Measurements from ENCODE around the gene LRP1B. TPM values are rescaled to one million over a fixed set of nuclear protein-coding genes. Genes with fewer than 3 reads are reported as not detected.

The LRP1B gene
- polyA plus RNA-seq, 2 of the 4 experiments (the other 2 are of a cell fraction), result 0.03 TPM; not detected in 1

DNA sequence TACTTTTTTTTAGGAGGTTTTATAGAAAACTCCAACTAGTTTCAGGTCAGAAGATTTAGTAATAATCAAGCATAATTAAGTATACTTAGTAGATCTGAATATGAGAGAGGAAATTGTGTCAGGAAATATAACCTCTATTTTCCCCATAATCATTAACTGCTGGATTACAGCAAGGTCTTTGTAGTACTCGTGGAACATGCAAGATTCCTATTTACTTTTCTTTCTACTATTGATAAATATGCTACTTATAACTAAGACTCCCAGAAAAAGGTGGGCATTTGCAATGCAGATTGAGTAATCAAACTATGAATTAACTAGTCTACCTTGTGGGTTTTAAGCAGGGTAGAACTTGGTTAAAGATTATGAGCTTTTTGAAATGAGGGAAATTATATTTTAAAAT is 570.1 kb downstream of the LRP1B start:
- FAIRE-seq, result no peak
- Histone ChIP-seq H3K4me3 (no peak overlapping the region), H3K4me2 (no peak overlapping the region), H3K4me1 (no peaks in the 10 kb centered on the region), H3K9me3 (no peaks in the 10 kb centered on the region), H3K27ac (no peak overlapping the region)
- ChIA-PET POLR2A (no interaction called here), CTCF (no interaction called here)
- 0% methylated on average over 1 of the region's 1 CpG for WGBS (ENCODE audit: missing lambda C conversion rate)
- no peak for ATAC-seq
- TF ChIP-seq CEBPB (IDR thresholded peaks at IDR 0.05), result no peak
- TF ChIP-seq ZFP36 (IDR thresholded peaks at IDR 0.05; ENCODE audit: borderline replicate concordance, partially characterized antibody), result no peak
- no peak for DNase-seq (ENCODE audit: low read depth in 1 of 2, low spot score in 1 of 2)

DNA sequence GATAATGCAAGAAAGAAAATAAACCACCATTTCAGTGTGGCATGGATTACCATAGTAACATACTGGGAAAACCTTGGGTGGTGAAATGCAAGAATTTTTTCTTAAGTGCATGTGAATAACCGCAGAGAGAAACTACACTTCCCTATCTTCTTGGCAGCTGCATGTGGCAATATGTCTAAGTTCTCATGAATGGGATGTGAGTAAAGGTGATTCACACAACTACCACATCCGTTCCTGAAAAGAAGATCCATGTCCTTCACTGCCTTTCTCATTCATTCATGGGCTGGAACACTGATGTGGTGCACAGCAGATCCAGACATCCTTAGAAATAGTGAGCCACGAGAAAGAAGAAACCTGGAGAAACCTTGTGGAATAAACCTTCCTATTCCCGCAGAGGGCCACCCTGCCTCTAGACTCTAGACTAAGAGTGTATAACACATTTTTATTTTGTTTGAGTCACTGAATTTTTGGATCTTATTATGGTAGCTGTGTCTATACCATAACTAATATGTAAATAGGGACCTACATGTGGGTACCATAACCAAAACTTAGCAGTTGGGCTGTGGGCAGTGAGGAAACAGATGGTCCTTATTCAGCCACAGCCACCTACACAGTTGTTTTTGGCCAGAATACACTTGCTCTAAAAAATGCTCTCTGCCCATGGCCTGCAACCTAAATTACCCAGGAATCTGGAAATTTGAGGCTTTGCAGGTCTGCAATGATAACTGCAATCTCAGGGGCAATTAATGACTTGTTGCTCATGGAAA is 573.3 kb downstream of the LRP1B start:
- 47% methylated on average over 4 of the region's 4 CpGs for WGBS (ENCODE audit: missing lambda C conversion rate)
- ATAC-seq (no peak), DNase-seq (ENCODE audit: low read depth in 1 of 2, low spot score in 1 of 2) (peak in 1 of 2 experiments; percentile 2), FAIRE-seq (no peak)
- ChIA-PET CTCF (no interaction called here), POLR2A (no interaction called here)
- Histone ChIP-seq H3K4me1 (no peaks in the 10 kb centered on the region), H3K27ac (no peak overlapping the region), H3K4me3 (no peak overlapping the region), H3K9me3 (no peaks in the 10 kb centered on the region), H3K4me2 (no peak overlapping the region)
- TF ChIP-seq KDM1A (IDR thresholded peaks at IDR 0.05; ENCODE audit: low read depth) (no peak), TP53 (CRISPR knock-in tag; IDR thresholded peaks at IDR 0.05) (no peak), HOXA7 (CRISPR knock-in tag; IDR thresholded peaks at IDR 0.05) (no peak), NFE2L2 (conservative IDR thresholded peaks at IDR 0.05; ENCODE audit: low read length) (no peak)

DNA sequence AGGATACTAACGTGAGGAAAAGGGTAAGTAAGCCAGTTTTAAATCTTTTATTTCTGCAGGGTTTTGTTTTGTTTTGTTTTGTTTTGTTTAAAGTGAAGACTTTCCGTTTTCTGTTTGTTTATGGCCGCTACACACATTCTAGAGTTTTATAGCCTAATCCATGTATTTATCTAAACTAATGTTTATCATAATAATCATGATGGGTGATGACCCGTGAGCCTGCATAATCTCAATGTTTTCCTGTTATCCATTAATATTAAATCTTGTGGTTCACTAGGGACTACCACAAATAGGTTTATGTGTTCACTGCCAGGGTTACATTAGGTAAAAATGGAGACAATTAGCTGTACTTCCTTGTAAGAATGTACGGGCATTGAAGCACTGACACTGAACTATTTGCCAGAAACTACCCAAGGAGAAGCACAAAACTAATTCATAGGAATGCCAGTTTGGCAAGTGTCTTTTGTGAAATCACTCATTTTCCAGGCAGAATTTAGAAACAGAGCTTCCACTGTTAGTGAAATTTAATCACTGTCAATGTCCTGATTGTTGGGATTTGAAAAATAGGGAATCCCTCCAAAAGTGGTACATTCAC is 574.8 kb downstream of the LRP1B start:
- CTCF ChIA-PET, result no interaction called here
- ATAC-seq, result no peak

DNA sequence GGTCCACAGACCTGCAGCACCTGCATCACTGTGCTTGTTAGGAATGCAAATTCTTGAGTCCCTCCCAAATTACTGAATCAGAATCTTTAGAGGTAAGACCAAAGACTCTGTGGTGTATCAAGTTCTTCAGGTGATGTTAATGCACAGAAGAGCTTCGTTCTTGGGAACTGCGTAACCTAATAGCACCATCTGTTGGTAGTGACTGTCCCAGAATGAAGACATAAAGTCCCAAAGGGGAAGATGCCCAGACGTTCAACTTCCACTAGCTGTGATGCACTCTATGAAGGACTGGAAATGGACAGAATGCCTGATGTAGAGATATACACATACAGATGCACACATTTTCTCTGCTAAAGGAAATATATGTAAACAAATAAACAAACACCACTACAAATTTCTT is 576.0 kb downstream of the LRP1B start:
- H3K4me1 ChIP-seq, result no peaks in the 10 kb centered on the region
- no peak overlapping the region for H3K4me2 ChIP-seq
- no peaks in the 10 kb centered on the region for H3K9me3 ChIP-seq
- FAIRE-seq (no peak), ATAC-seq (peak; percentile 70 to 90), DNase-seq (ENCODE audit: low read depth in 1 of 2, low spot score in 1 of 2) (peak; percentile 0 to 64)
- ChIA-PET CTCF (interaction anchor here (0.8 to 1.3 kb wide), 5 partner anchors 14 to 456 kb away, joined by 3 to 6 read pairs (median 4); no protein-coding TSS in a partner anchor), POLR2A (no interaction called here)
- TF ChIP-seq CEBPB (IDR thresholded peaks at IDR 0.05) (no peak), SMC3 (IDR thresholded peaks at IDR 0.05) (peak; percentile 69), ZFP36 (IDR thresholded peaks at IDR 0.05; ENCODE audit: borderline replicate concordance, partially characterized antibody) (no peak), NR3C1 (IDR thresholded peaks at IDR 0.05) (no peak), RAD21 (conservative IDR thresholded peaks at IDR 0.05 in 1 of 2, IDR thresholded peaks at IDR 0.05 in 1 of 2) (peak; percentile 76 to 78), POLR2AphosphoS2 (conservative IDR thresholded peaks at IDR 0.05; ENCODE audit: low read length) (no peak)
- TF ChIP-seq, protein P1, sequence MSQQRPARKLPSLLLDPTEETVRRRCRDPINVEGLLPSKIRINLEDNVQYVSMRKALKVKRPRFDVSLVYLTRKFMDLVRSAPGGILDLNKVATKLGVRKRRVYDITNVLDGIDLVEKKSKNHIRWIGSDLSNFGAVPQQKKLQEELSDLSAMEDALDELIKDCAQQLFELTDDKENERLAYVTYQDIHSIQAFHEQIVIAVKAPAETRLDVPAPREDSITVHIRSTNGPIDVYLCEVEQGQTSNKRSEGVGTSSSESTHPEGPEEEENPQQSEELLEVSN (IDR thresholded peaks at IDR 0.05; ENCODE audit: borderline replicate concordance, low read depth), result no peak
- TF ChIP-seq, protein P2, sequence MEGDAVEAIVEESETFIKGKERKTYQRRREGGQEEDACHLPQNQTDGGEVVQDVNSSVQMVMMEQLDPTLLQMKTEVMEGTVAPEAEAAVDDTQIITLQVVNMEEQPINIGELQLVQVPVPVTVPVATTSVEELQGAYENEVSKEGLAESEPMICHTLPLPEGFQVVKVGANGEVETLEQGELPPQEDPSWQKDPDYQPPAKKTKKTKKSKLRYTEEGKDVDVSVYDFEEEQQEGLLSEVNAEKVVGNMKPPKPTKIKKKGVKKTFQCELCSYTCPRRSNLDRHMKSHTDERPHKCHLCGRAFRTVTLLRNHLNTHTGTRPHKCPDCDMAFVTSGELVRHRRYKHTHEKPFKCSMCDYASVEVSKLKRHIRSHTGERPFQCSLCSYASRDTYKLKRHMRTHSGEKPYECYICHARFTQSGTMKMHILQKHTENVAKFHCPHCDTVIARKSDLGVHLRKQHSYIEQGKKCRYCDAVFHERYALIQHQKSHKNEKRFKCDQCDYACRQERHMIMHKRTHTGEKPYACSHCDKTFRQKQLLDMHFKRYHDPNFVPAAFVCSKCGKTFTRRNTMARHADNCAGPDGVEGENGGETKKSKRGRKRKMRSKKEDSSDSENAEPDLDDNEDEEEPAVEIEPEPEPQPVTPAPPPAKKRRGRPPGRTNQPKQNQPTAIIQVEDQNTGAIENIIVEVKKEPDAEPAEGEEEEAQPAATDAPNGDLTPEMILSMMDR (IDR thresholded peaks at IDR 0.05), result peak; percentile 67
- no peak overlapping the region for H3K27ac ChIP-seq
- H3K4me3 ChIP-seq, result no peak overlapping the region
- WGBS (ENCODE audit: missing lambda C conversion rate), result 9% methylated on average over 3 of the region's 3 CpGs

More for the DNA sequence above, 574.8 kb downstream of the LRP1B start:
- Histone ChIP-seq H3K4me2 (no peak overlapping the region), H3K4me3 (no peak overlapping the region), H3K27ac (no peak overlapping the region), H3K9me3 (no peaks in the 10 kb centered on the region), H3K4me1 (no peaks in the 10 kb centered on the region)
- FAIRE-seq (no peak), DNase-seq (ENCODE audit: low read depth in 1 of 2, low spot score in 1 of 2) (no peak)
- POLR2A ChIA-PET, result no interaction called here
- TF ChIP-seq HEYL (CRISPR knock-in tag; IDR thresholded peaks at IDR 0.05) (no peak), POLR2AphosphoS2 (conservative IDR thresholded peaks at IDR 0.05; ENCODE audit: low read length) (no peak), JUN (IDR thresholded peaks at IDR 0.05) (no peak), CHD4 (IDR thresholded peaks at IDR 0.05; ENCODE audit: borderline replicate concordance) (no peak), CBX2 (IDR thresholded peaks at IDR 0.05; ENCODE audit: borderline replicate concordance, low read depth) (no peak), HOXB13 (CRISPR knock-in tag; IDR thresholded peaks at IDR 0.05; ENCODE audit: low read depth) (no peak), EHF (CRISPR knock-in tag; IDR thresholded peaks at IDR 0.05) (no peak), SREBF2 (IDR thresholded peaks at IDR 0.05) (no peak)
- TF ChIP-seq, protein P3, sequence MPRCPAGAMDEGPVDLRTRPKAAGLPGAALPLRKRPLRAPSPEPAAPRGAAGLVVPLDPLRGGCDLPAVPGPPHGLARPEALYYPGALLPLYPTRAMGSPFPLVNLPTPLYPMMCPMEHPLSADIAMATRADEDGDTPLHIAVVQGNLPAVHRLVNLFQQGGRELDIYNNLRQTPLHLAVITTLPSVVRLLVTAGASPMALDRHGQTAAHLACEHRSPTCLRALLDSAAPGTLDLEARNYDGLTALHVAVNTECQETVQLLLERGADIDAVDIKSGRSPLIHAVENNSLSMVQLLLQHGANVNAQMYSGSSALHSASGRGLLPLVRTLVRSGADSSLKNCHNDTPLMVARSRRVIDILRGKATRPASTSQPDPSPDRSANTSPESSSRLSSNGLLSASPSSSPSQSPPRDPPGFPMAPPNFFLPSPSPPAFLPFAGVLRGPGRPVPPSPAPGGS (IDR thresholded peaks at IDR 0.05), result no peak
- TF ChIP-seq, protein P4, sequence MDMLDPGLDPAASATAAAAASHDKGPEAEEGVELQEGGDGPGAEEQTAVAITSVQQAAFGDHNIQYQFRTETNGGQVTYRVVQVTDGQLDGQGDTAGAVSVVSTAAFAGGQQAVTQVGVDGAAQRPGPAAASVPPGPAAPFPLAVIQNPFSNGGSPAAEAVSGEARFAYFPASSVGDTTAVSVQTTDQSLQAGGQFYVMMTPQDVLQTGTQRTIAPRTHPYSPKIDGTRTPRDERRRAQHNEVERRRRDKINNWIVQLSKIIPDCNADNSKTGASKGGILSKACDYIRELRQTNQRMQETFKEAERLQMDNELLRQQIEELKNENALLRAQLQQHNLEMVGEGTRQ (IDR thresholded peaks at IDR 0.05), result no peak
- TF ChIP-seq, protein P1 (IDR thresholded peaks at IDR 0.05; ENCODE audit: borderline replicate concordance, low read depth), result no peak
- 15% methylated on average over 5 of the region's 5 CpGs for WGBS (ENCODE audit: missing lambda C conversion rate)

All from A549 (cell line).